MM.1S (cell line): ENCODE results near the gene KRT13.

Source experiments
- DNase-seq: peaks from one replicate; pipeline ENCODE4 v3.0.0-alpha.2; 2015
- H2AFZ ChIP-seq: fragments of 300-600 bp; sonication (generic); 2 replicates; pipeline ENCODE4 v1.6.0; 2016; ENCODE audit warnings: antibody characterized with exemption, low read length
- H3F3A ChIP-seq: fragments of 300-600 bp; sonication (generic); 2 replicates; pipeline ENCODE4 v1.6.1; 2016; ENCODE audit warnings: mild to moderate bottlenecking, antibody characterized with exemption, low read length, moderate library complexity, mixed read lengths; ENCODE audit not compliant: insufficient read depth
- H3K27ac ChIP-seq: fragments of 300-600 bp; sonication (generic); 2 replicates; pipeline ENCODE4 v1.5.1; 2016; ENCODE audit warnings: mild to moderate bottlenecking, low read length
- H3K27me3 ChIP-seq: fragments of 300-600 bp; sonication (generic); replicated peaks from 2 replicates; pipeline ENCODE4 v1.6.0; 2016; ENCODE audit warnings: low read length; ENCODE audit not compliant: insufficient read depth
- H3K36me3 ChIP-seq: fragments of 300-600 bp; sonication (generic); replicated peaks from 2 replicates; pipeline ENCODE4 v1.6.1; 2016; ENCODE audit warnings: mild to moderate bottlenecking, low read length, mixed read lengths; ENCODE audit not compliant: insufficient read depth
- H3K4me1 ChIP-seq: fragments of 300-600 bp; sonication (generic); 2 replicates; pipeline ENCODE4 v1.6.1; 2016; ENCODE audit warnings: low read length, mixed read lengths
- H3K4me2 ChIP-seq: fragments of 300-600 bp; sonication (generic); 2 replicates; pipeline ENCODE4 v1.6.0; 2016; ENCODE audit warnings: low read depth, low read length
- H3K4me3 ChIP-seq: fragments of 300-600 bp; sonication (generic); 2 replicates; pipeline ENCODE4 v1.5.1; 2016; ENCODE audit warnings: low read length, mixed read lengths
- H3K79me2 ChIP-seq: fragments of 300-600 bp; sonication (generic); 2 replicates; pipeline ENCODE4 v1.6.1; 2016; ENCODE audit warnings: mixed run types, low read length, mixed read lengths
- H3K9ac ChIP-seq: fragments of 300-600 bp; sonication (generic); 2 replicates; pipeline ENCODE4 v1.6.1; 2016; ENCODE audit warnings: low read length, mixed read lengths
- H3K9me2 ChIP-seq: fragments of 300-600 bp; sonication (generic); replicated peaks from 2 replicates; pipeline ENCODE4 v1.6.1; 2016; ENCODE audit warnings: mild to moderate bottlenecking, low read length, mixed read lengths; ENCODE audit not compliant: insufficient read depth
- H3K9me3 ChIP-seq: fragments of 300-600 bp; sonication (generic); replicated peaks from 2 replicates; pipeline ENCODE4 v1.6.1; 2016; ENCODE audit warnings: mild to moderate bottlenecking, low read length, mixed read lengths; ENCODE audit not compliant: insufficient read depth
- H4K20me1 ChIP-seq: fragments of 300-600 bp; sonication (generic); 2 replicates; pipeline ENCODE4 v1.6.1; 2016; ENCODE audit warnings: mild to moderate bottlenecking, low read length, moderate library complexity, mixed read lengths; ENCODE audit not compliant: insufficient read depth
- CTCF ChIP-seq: fragments of 300-600 bp; sonication (generic); IDR thresholded peaks from 2 replicates; pipeline ENCODE4 v1.5.1; 2016; ENCODE audit warnings: antibody characterized with exemption, low read length, mixed read lengths
- EZH2 ChIP-seq: fragments of 300-600 bp; sonication (generic); optimal IDR thresholded peaks from 2 replicates; pipeline ENCODE3; 2017; ENCODE audit warnings: low read depth, mild to moderate bottlenecking, antibody characterized with exemption, low read length, mixed read lengths
- EZH2phosphoT487 ChIP-seq: fragments of 300-600 bp; sonication (generic); IDR thresholded peaks from 2 replicates; pipeline ENCODE4 v1.6.1; 2018; ENCODE audit warnings: antibody characterized with exemption, low read length

Gene KRT13

DNA sequence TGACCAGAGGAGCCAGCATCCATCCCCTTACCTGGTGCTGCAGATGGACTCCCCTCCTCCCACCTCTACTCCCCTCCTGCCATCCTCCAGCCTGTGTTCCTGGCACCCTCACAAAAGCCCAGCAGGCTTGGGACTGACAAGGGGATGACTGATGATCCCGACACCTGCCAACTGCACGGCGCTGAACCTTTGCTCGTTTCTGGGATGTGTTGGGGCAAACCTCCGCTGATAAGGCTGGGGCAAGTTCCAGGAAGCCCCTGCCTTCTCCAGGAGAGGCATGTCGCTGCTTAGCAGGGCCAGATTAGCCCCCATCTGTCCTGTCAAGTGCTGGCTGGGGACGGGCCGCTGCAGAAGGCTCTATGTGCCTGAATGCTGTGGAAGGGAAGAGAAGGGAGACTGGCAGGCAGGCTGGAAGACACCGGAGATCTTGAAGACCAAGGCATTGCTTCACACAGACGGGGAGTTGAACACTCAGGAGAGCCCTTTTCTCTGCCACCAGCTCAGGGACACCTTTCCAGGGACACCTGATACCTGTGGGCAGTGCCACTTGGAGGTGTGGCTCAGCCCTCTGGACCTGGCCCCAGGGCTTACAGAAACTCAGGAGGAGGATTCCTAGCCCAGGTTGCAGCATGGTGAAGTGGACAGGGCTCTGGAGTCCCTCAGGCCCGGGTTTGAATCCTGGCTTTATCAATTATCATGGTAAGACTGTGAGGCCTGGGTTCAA, 14.3 kb upstream of the KRT13 start:
- no peak overlapping the region for H3K4me2 ChIP-seq
- H2AFZ ChIP-seq: no peak overlapping the region
- H3K9ac ChIP-seq: no peak overlapping the region
- no peak for TF ChIP-seq EZH2
- no peak for TF ChIP-seq EZH2phosphoT487
- TF ChIP-seq CTCF: no peak
- no peaks in the 10 kb centered on the region for H3K9me2 ChIP-seq
- DNase-seq: no peak
- peaks cover 22% of the 10 kb centered on the region for H3K4me1 ChIP-seq
- no peaks in the 10 kb centered on the region for H3K27me3 ChIP-seq
- no peaks in the 10 kb centered on the region for H4K20me1 ChIP-seq
- H3K36me3 ChIP-seq: no peaks in the 10 kb centered on the region
- no peaks in the 10 kb centered on the region for H3K79me2 ChIP-seq
- no peaks in the 10 kb centered on the region for H3F3A ChIP-seq
- H3K4me3 ChIP-seq: no peak overlapping the region
- no peak overlapping the region for H3K27ac ChIP-seq
- H3K9me3 ChIP-seq: no peaks in the 10 kb centered on the region

GRCh38 chr17:41518789-41519449, 13.5 kb upstream of the KRT13 start, which contains the start of gene KRT15:
KRT15 (minus strand) TSS chr17:41518890; CDS start chr17:41518827, 63 bp downstream.
- no peak within 1 kb of the TSS for H2AFZ ChIP-seq
- H3K9me3 ChIP-seq: no peaks in the 10 kb centered on the region
- TF ChIP-seq EZH2 (no peak), CTCF (no peak), EZH2phosphoT487 (no peak)
- H3K4me1 ChIP-seq: peaks cover 22% of the 10 kb centered on the region
- no peaks in the 10 kb centered on the region for H3K27me3 ChIP-seq
- H3K36me3 ChIP-seq: no peaks in the 10 kb centered on the region
- H3K79me2 ChIP-seq: no peaks in the 10 kb centered on the region
- no peaks in the 10 kb centered on the region for H3F3A ChIP-seq
- no peak within 1 kb of the TSS for H3K4me2 ChIP-seq
- H3K9me2 ChIP-seq: no peaks in the 10 kb centered on the region
- no peak within 1 kb of the TSS for H3K27ac ChIP-seq
- no peak within 1 kb of the TSS for H3K4me3 ChIP-seq
- peak; percentile 9 for DNase-seq
- H3K9ac ChIP-seq: no peak within 1 kb of the TSS
- no peaks in the 10 kb centered on the region for H4K20me1 ChIP-seq

GRCh38 chr17:41518031-41518430, 12.6 kb upstream of the KRT13 start:
- no peaks in the 10 kb centered on the region for H3F3A ChIP-seq
- H4K20me1 ChIP-seq: no peaks in the 10 kb centered on the region
- H3K79me2 ChIP-seq: no peaks in the 10 kb centered on the region
- H3K9ac ChIP-seq: no peak overlapping the region
- no peaks in the 10 kb centered on the region for H3K36me3 ChIP-seq
- peak; percentile 62 for DNase-seq
- no peaks in the 10 kb centered on the region for H3K27me3 ChIP-seq
- no peak overlapping the region for H2AFZ ChIP-seq
- H3K27ac ChIP-seq: no peak overlapping the region
- TF ChIP-seq EZH2 (no peak), CTCF (no peak), EZH2phosphoT487 (no peak)
- H3K9me2 ChIP-seq: no peaks in the 10 kb centered on the region
- H3K9me3 ChIP-seq: no peaks in the 10 kb centered on the region
- peaks cover 22% of the 10 kb centered on the region for H3K4me1 ChIP-seq
- H3K4me3 ChIP-seq: no peak overlapping the region
- H3K4me2 ChIP-seq: no peak overlapping the region
